ENCODE measurements around the gene ADAM20.

ADAM20 gene

GRCh38 chr14:70555890-70556289, 21.1 kb upstream of the ADAM20 start:
- Histone ChIP-seq H3K27ac (no peak overlapping the region), H3K9ac (no peak overlapping the region), H3K4me3 (IDR thresholded peaks at IDR 0.05; ENCODE audit: insufficient read depth, low read depth, low read length) (no peak overlapping the region), H3K4me2 (no peak overlapping the region), H4K20me1 (ENCODE audit: insufficient read depth) (no peaks in the 10 kb centered on the region), H2AFZ (ENCODE audit: low read depth) (no peak overlapping the region), H3K4me1 (ENCODE audit: low read depth, poor library complexity, severe bottlenecking) (no peaks in the 10 kb centered on the region), H3K36me3 (ENCODE audit: insufficient read depth) (no peaks in the 10 kb centered on the region), H3K27me3 (ENCODE audit: insufficient read depth, low read depth) (no peaks in the 10 kb centered on the region), H3K79me2 (ENCODE audit: insufficient read depth, low read depth) (no peaks in the 10 kb centered on the region)
- TF ChIP-seq CTCF (conservative IDR thresholded peaks at IDR 0.05; ENCODE audit: low read depth, low read length) = no peak

DNA sequence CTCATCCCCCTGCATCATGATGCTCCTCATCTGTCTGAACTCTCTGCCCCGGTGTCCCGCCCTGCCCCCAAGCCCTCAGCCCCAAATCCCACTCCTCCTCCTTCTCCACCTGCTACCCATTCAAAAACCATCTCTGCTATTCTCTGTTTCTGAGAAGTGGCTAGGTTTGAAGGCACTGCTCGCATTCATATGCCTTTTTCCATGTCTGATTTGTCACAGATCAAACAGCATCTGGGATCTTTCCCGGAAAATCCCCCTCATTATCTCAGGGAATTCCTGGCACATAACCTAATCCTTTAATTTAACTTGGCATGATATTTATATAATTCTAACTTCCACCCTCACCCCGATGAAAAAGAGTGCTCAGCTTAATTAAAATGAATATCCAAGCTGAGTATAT, 3.3 kb upstream of the ADAM20 start:
- H3K9ac ChIP-seq = no peak overlapping the region
- H4K20me1 ChIP-seq (ENCODE audit: insufficient read depth) = no peaks in the 10 kb centered on the region
- H3K36me3 ChIP-seq (ENCODE audit: insufficient read depth) = no peaks in the 10 kb centered on the region
- H3K79me2 ChIP-seq (ENCODE audit: insufficient read depth, low read depth) = no peaks in the 10 kb centered on the region
- H3K27me3 ChIP-seq (ENCODE audit: insufficient read depth, low read depth) = no peaks in the 10 kb centered on the region
- no peak overlapping the region for H3K4me3 ChIP-seq (IDR thresholded peaks at IDR 0.05; ENCODE audit: insufficient read depth, low read depth, low read length)
- no peak overlapping the region for H2AFZ ChIP-seq (ENCODE audit: low read depth)
- no peaks in the 10 kb centered on the region for H3K4me1 ChIP-seq (ENCODE audit: low read depth, poor library complexity, severe bottlenecking)
- H3K4me2 ChIP-seq = no peak overlapping the region
- no peak overlapping the region for H3K27ac ChIP-seq
- TF ChIP-seq CTCF (conservative IDR thresholded peaks at IDR 0.05; ENCODE audit: low read depth, low read length) = no peak

- no peak overlapping the region for H2AFZ ChIP-seq (ENCODE audit: low read depth)
- H3K27me3 ChIP-seq (ENCODE audit: insufficient read depth, low read depth) = no peaks in the 10 kb centered on the region
- no peaks in the 10 kb centered on the region for H3K4me1 ChIP-seq (ENCODE audit: low read depth, poor library complexity, severe bottlenecking)
- no peak overlapping the region for H3K4me3 ChIP-seq (IDR thresholded peaks at IDR 0.05; ENCODE audit: insufficient read depth, low read depth, low read length)
- no peak overlapping the region for H3K9ac ChIP-seq
- no peak for TF ChIP-seq CTCF (conservative IDR thresholded peaks at IDR 0.05; ENCODE audit: low read depth, low read length)
- H3K79me2 ChIP-seq (ENCODE audit: insufficient read depth, low read depth) = no peaks in the 10 kb centered on the region
- no peak overlapping the region for H3K27ac ChIP-seq
- H4K20me1 ChIP-seq (ENCODE audit: insufficient read depth) = no peaks in the 10 kb centered on the region
- no peaks in the 10 kb centered on the region for H3K36me3 ChIP-seq (ENCODE audit: insufficient read depth)
- H3K4me2 ChIP-seq = no peak overlapping the region
These were observed 2.0 kb upstream of the ADAM20 start for GRCh38 chr14:70536830-70537229.

DNA sequence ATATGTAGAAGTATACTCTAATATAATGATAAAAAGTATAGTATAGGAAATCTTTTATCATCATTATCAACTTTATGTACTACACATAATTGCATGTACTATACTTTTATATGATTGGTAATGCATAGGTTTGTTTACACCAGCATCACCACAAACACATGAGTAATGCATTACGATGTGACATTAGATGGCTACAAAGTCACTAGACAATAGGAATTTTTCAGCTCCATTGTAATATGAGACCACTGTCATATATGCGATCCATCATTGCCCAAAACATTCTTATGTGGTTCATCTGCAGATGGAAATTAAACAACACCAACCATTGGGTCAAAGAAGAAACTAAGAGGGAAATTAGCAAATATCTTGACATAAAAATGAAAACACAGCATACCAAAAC, 4.4 kb downstream of the ADAM20 start:
- H3K36me3 ChIP-seq (ENCODE audit: insufficient read depth) = no peaks in the 10 kb centered on the region

More for the DNA sequence above, 4.4 kb downstream of the ADAM20 start:
- H3K79me2 ChIP-seq (ENCODE audit: insufficient read depth, low read depth) = no peaks in the 10 kb centered on the region
- H3K27ac ChIP-seq = no peak overlapping the region
- H3K4me1 ChIP-seq (ENCODE audit: low read depth, poor library complexity, severe bottlenecking) = no peaks in the 10 kb centered on the region
- H3K4me2 ChIP-seq = no peak overlapping the region
- no peak overlapping the region for H3K4me3 ChIP-seq (IDR thresholded peaks at IDR 0.05; ENCODE audit: insufficient read depth, low read depth, low read length)
- H4K20me1 ChIP-seq (ENCODE audit: insufficient read depth) = no peaks in the 10 kb centered on the region
- no peak for TF ChIP-seq CTCF (conservative IDR thresholded peaks at IDR 0.05; ENCODE audit: low read depth, low read length)
- no peaks in the 10 kb centered on the region for H3K27me3 ChIP-seq (ENCODE audit: insufficient read depth, low read depth)
- H2AFZ ChIP-seq (ENCODE audit: low read depth) = no peak overlapping the region
- H3K9ac ChIP-seq = no peak overlapping the region
